ENCODE results near the gene CCDC194.
"Not testable (repeated sequence)": the region's sequence is repeated elsewhere in the genome, so short reads cannot be mapped to it uniquely, and the experiment has no call there.

CCDC194 gene

DNA sequence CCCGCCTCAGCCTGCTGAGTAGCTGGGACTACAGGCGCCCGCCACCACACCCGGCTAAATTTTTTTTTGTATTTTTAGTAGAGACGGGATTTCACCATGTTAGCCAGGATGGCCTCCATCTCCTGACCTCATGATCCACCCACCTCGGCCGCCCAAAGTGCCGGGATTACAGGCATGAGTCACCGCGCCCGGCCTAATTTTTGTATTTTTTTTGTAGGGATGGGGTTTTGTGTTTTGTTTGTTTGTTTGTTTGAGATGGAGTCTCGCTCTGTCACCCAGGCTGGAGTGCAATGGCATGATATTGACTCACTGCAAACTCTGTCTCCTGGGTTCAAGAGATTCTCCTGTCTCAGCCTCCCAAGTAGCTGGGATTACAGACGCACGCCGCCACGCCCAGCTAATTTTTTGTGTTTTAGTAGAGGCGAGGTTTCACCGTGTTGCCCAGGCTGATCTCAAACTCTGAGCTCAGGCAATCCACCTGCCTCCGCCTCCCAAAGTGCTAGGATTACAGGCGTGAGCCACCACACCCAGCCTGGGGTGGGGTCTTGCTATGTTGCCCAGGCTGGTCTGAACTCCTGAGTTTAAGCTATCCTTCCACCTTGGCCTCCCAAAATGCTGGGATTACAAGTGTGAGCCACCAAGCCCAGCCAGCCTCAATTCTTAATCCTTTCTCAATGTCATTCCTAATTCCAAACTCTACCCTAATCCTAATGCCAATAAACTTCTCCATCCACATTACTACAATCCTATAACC, 30.0 kb downstream of the CCDC194 start:
- not testable (repeated sequence) for H3K36me3 ChIP-seq (ENCODE audit: control insufficient read depth, insufficient read depth, low read length); H3K4me1 ChIP-seq (ENCODE audit: control insufficient read depth, insufficient read depth, low read length, poor library complexity, severe bottlenecking); H3K9me3 ChIP-seq (ENCODE audit: control insufficient read depth, low read length); H3K27ac ChIP-seq (ENCODE audit: low read depth, low read length, severe bottlenecking); H3K4me3 ChIP-seq (ENCODE audit: extremely low read depth, insufficient read depth, low read length, poor library complexity, severe bottlenecking)
- 92 to 93% methylated on average over 4 to 10 of the region's 20 CpGs for WGBS, 2 experiments (ENCODE audit: insufficient coverage in 2 of 2)

DNA sequence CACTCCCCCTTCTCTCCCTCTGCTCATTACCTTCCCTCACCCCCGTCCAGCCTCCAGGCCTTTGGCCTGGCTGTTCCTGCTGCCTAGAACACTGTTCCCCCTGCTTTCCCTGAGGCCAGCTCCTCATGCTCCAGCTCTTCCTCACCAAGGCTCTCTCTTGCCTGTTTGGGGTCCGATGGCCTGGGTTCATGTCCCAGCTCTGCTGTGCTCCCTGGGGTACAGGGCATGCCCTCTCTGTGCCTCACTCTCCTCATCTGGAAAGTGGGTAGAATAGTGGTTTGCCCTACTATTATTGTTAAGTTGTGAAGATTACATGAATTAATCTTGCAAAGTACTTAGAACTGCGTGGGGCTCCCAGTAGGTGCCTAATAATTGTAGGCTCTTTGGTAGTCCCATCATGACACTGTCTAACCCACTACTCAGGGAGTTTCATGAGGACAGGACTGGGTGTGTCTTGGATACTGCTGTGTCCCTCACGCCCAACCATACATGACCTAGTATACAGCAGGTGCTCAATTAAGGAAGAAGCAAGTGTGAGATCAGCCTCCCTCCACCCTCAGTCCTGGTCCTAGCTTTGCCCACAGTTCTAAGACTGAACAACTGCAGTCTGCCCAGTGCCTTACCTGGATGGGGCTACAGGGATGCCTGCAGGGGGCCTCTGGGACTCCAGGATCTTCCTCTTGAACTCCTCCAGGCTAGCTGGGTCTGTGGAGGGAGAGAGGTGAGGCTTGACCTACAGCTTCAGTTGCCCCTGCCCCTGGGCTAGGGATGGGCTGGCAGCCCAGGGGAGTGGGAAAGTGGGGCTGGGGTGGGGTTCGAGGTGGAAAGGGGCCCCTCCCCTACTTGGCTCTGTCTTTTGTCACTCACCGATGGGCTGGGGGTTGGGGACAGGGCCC, 33.8 kb downstream of the CCDC194 start:
- H3K9me3 ChIP-seq (ENCODE audit: control insufficient read depth, low read length): no peaks in the 10 kb centered on the region
- 80 to 100% methylated on average over 2 to 3 of the region's 6 CpGs for WGBS, 2 experiments (ENCODE audit: insufficient coverage in 2 of 2)
- no peak overlapping the region for H3K4me3 ChIP-seq (ENCODE audit: extremely low read depth, insufficient read depth, low read length, poor library complexity, severe bottlenecking)
- H3K27ac ChIP-seq (ENCODE audit: low read depth, low read length, severe bottlenecking): no peak overlapping the region
- no peaks in the 10 kb centered on the region for H3K36me3 ChIP-seq (ENCODE audit: control insufficient read depth, insufficient read depth, low read length)
- peaks cover 7% of the 10 kb centered on the region for H3K4me1 ChIP-seq (ENCODE audit: control insufficient read depth, insufficient read depth, low read length, poor library complexity, severe bottlenecking)

- no peak overlapping the region for H3K27ac ChIP-seq (ENCODE audit: low read depth, low read length, severe bottlenecking)
- no peaks in the 10 kb centered on the region for H3K36me3 ChIP-seq (ENCODE audit: control insufficient read depth, insufficient read depth, low read length)
- H3K4me3 ChIP-seq (ENCODE audit: extremely low read depth, insufficient read depth, low read length, poor library complexity, severe bottlenecking): no peak overlapping the region
- no peaks in the 10 kb centered on the region for H3K9me3 ChIP-seq (ENCODE audit: control insufficient read depth, low read length)
- H3K4me1 ChIP-seq (ENCODE audit: control insufficient read depth, insufficient read depth, low read length, poor library complexity, severe bottlenecking): peaks cover 7% of the 10 kb centered on the region
- 87 to 95% methylated on average over 7 of the region's 7 CpGs for WGBS, 2 experiments (ENCODE audit: insufficient coverage in 2 of 2)
Observed at GRCh38 chr19:17358395-17358794, 35.6 kb downstream of the CCDC194 start.

DNA sequence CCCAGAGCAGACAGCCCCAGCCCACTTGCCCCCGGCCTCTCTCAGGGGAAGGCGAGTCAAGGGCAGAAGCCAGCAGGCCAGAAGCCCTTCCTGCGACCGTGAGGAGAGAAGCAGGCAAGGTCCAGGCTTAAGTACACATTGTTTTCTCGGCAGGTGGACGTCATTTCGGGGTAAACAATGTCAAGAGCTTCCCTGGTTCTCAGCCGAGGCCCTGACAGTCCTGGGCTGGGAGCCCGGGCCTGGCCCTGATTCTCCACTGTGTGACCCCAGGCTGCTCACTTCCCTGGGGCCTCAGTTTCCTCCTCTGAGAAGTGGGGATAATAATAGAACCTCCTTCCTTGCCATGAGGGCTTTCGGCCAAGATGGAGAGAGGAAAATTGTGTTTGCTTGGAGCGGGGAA, 36.3 kb downstream of the CCDC194 start:
- Histone ChIP-seq H3K4me3 (ENCODE audit: extremely low read depth, insufficient read depth, low read length, poor library complexity, severe bottlenecking) (no peak overlapping the region), H3K4me1 (ENCODE audit: control insufficient read depth, insufficient read depth, low read length, poor library complexity, severe bottlenecking) (peaks cover 12% of the 10 kb centered on the region), H3K27ac (ENCODE audit: low read depth, low read length, severe bottlenecking) (no peak overlapping the region), H3K36me3 (ENCODE audit: control insufficient read depth, insufficient read depth, low read length) (no peaks in the 10 kb centered on the region), H3K9me3 (ENCODE audit: control insufficient read depth, low read length) (no peaks in the 10 kb centered on the region)
- WGBS, 2 experiments (ENCODE audit: insufficient coverage in 2 of 2): 87 to 94% methylated on average over 8 to 9 of the region's 11 CpGs

- H3K36me3 ChIP-seq (ENCODE audit: control insufficient read depth, insufficient read depth, low read length): no peaks in the 10 kb centered on the region
- WGBS, 2 experiments (ENCODE audit: insufficient coverage in 2 of 2): 94 to 96% methylated on average over 7 of the region's 7 CpGs
- H3K4me1 ChIP-seq (ENCODE audit: control insufficient read depth, insufficient read depth, low read length, poor library complexity, severe bottlenecking): peaks cover 12% of the 10 kb centered on the region
- no peaks in the 10 kb centered on the region for H3K9me3 ChIP-seq (ENCODE audit: control insufficient read depth, low read length)
- H3K27ac ChIP-seq (ENCODE audit: low read depth, low read length, severe bottlenecking): no peak overlapping the region
- H3K4me3 ChIP-seq (ENCODE audit: extremely low read depth, insufficient read depth, low read length, poor library complexity, severe bottlenecking): no peak overlapping the region
Observed at GRCh38 chr19:17357078-17357666, 36.8 kb downstream of the CCDC194 start.

- peaks cover 21% of the 10 kb centered on the region for H3K4me1 ChIP-seq (ENCODE audit: control insufficient read depth, insufficient read depth, low read length, poor library complexity, severe bottlenecking)
- H3K36me3 ChIP-seq (ENCODE audit: control insufficient read depth, insufficient read depth, low read length): no peaks in the 10 kb centered on the region
- no peaks in the 10 kb centered on the region for H3K9me3 ChIP-seq (ENCODE audit: control insufficient read depth, low read length)
- WGBS, 2 experiments (ENCODE audit: insufficient coverage in 2 of 2): 90 to 96% methylated on average over 8 of the region's 8 CpGs
- no peak overlapping the region for H3K4me3 ChIP-seq (ENCODE audit: extremely low read depth, insufficient read depth, low read length, poor library complexity, severe bottlenecking)
- no peak overlapping the region for H3K27ac ChIP-seq (ENCODE audit: low read depth, low read length, severe bottlenecking)
Observed at GRCh38 chr19:17353386-17353785, 40.6 kb downstream of the CCDC194 start.

DNA sequence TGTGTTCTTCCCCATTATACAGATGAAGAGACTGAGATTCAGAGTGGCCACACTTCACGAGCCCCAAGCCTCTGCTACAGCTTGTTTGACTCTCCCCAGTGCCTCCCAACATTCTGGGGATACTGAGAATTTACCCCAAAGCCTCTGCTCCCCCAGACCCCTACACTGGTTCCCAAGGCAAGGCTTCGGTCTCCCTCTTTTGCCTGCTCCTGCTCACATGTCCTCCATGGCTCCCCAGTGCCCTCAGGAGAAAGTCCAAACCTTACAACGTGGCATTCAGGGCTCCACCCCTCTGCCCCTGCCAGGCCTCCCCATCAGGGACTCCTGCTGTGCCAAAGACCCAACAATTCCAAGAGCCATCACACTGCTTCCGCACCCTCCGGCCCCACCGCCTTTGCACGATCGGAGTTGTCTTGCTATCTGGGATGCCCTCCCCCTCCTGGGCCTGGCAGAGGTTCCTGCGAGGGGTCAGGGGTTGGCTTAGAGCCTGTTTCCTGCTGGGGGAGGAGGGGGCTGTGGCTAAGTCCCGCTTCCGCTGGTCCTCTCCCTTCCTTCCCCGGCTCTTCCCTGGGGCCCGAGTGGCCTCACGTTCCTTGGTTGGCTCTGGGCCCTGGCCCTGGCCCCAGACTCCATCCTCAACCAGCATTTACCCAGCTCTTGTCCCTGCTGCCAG, 41.3 kb downstream of the CCDC194 start:
- H3K27ac ChIP-seq (ENCODE audit: low read depth, low read length, severe bottlenecking): no peak overlapping the region
- 79 to 85% methylated on average over 9 to 11 of the region's 14 CpGs for WGBS, 2 experiments (ENCODE audit: insufficient coverage in 2 of 2)
- H3K4me3 ChIP-seq (ENCODE audit: extremely low read depth, insufficient read depth, low read length, poor library complexity, severe bottlenecking): no peak overlapping the region
- H3K36me3 ChIP-seq (ENCODE audit: control insufficient read depth, insufficient read depth, low read length): no peaks in the 10 kb centered on the region
- H3K9me3 ChIP-seq (ENCODE audit: control insufficient read depth, low read length): no peaks in the 10 kb centered on the region
- peaks cover 21% of the 10 kb centered on the region for H3K4me1 ChIP-seq (ENCODE audit: control insufficient read depth, insufficient read depth, low read length, poor library complexity, severe bottlenecking)

GRCh38 chr19:17351815-17352435, 42.1 kb downstream of the CCDC194 start:
- Histone ChIP-seq H3K27ac (ENCODE audit: low read depth, low read length, severe bottlenecking) (no peak overlapping the region), H3K36me3 (ENCODE audit: control insufficient read depth, insufficient read depth, low read length) (no peaks in the 10 kb centered on the region), H3K4me1 (ENCODE audit: control insufficient read depth, insufficient read depth, low read length, poor library complexity, severe bottlenecking) (peaks cover 25% of the 10 kb centered on the region), H3K9me3 (ENCODE audit: control insufficient read depth, low read length) (no peaks in the 10 kb centered on the region), H3K4me3 (ENCODE audit: extremely low read depth, insufficient read depth, low read length, poor library complexity, severe bottlenecking) (no peak overlapping the region)
- 94 to 96% methylated on average over 33 to 35 of the region's 45 CpGs for WGBS, 2 experiments (ENCODE audit: insufficient coverage in 2 of 2)

DNA sequence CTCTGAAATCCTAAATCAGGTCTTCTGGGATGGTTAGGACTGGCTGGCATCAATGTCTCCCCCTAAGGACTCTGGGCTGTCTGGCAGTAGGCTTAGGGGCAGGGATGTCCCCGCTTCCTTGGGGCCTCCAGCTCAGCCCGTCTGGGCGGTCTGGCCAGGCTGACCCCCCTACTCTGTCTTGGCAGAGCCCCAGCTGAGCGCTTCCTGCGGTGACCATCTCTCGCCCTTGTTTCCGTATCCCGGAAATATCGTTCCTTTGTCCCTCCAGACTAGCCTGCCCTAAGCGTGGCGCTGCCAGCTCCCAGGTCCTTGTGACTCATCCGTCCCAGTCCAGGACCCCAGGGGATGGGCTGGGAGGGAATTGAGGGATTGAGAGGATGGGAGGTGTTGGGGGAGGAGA, 45.3 kb downstream of the CCDC194 start:
- no peak overlapping the region for H3K4me3 ChIP-seq (ENCODE audit: extremely low read depth, insufficient read depth, low read length, poor library complexity, severe bottlenecking)
- H3K27ac ChIP-seq (ENCODE audit: low read depth, low read length, severe bottlenecking): peak overlapping the region; percentile 83
- whole genome bisulfite sequencing, 2 experiments (ENCODE audit: insufficient coverage in 2 of 2): 11 to 14% methylated on average over 5 to 7 of the region's 12 CpGs
- H3K36me3 ChIP-seq (ENCODE audit: control insufficient read depth, insufficient read depth, low read length): peaks cover 5% of the 10 kb centered on the region
- peaks cover 25% of the 10 kb centered on the region for H3K4me1 ChIP-seq (ENCODE audit: control insufficient read depth, insufficient read depth, low read length, poor library complexity, severe bottlenecking)
- H3K9me3 ChIP-seq (ENCODE audit: control insufficient read depth, low read length): no peaks in the 10 kb centered on the region

DNA sequence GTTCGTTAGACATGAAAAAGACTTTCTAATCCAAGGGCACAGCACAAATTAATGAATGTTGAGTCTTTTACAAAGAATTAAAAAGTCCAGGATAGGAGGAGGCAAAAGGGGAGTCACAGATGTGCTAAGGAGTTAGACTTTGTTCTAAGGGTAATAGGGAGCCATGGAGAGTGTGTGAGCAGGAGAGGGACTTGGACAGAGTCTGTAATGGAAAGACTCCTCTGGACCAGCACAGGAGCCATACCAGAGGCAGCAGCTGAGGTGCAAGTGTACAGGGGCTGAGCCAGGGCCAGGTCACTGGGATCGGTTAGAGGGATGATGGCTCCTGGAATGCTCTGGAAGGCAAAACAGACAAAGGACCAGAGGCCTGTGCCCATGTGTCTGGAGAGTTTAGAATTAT, 46.1 kb downstream of the CCDC194 start:
- 100% methylated on average over 1 to 2 of the region's 2 CpGs for WGBS, 2 experiments (ENCODE audit: insufficient coverage in 2 of 2)
- Histone ChIP-seq H3K4me1 (ENCODE audit: control insufficient read depth, insufficient read depth, low read length, poor library complexity, severe bottlenecking) (peaks cover 21% of the 10 kb centered on the region), H3K9me3 (ENCODE audit: control insufficient read depth, low read length) (no peaks in the 10 kb centered on the region), H3K27ac (ENCODE audit: low read depth, low read length, severe bottlenecking) (peak overlapping the region; percentile 26), H3K36me3 (ENCODE audit: control insufficient read depth, insufficient read depth, low read length) (peaks cover 6% of the 10 kb centered on the region), H3K4me3 (ENCODE audit: extremely low read depth, insufficient read depth, low read length, poor library complexity, severe bottlenecking) (no peak overlapping the region)
